Measurements from ENCODE around the gene KCTD17.

Gene KCTD17

DNA sequence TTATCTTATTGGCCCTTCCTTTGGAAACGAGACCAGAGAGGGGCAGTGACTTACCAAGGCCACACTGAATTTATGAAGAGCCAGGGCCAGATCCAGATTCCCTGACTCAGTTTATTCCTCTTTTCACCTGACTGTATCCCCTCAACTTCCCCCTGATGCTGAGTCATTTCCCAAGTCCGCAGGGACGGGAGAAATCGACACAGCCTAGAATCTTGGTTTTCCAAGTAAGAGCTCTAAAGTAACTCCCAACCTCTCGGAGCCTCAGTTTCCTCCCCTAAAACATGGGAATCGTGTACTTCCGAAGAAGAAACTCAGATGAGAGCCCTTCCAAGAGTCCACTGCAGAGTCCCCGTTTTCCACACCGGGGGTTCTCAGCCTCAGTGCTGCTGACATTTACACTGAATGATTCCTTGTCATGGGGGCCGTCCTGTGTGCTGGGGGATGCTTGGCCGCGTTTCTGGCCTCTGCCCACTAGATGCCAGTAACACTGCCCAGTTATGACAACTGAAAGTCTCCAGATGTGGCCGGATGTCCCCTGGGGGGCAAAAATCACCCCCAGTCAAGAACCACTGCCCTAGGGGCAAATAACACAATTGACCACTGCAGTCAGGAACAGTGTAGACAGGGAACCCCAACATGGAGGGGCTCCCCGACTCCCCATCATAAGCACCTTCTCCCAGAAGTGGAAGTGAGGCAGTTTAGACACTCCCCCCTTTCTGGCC lies 20.8 kb upstream of the KCTD17 start:
- H3K4me1 ChIP-seq (ENCODE audit: control insufficient read depth, insufficient read depth, low read length) = peaks cover 29% of the 10 kb centered on the region
- no peaks in the 10 kb centered on the region for H3K9me3 ChIP-seq (ENCODE audit: control insufficient read depth, insufficient read depth, low read depth, low read length)
- H3K27ac ChIP-seq (ENCODE audit: low read depth, low read length) = no peak overlapping the region
- H3K4me3 ChIP-seq (ENCODE audit: low read depth, low read length) = no peak overlapping the region
- H3K36me3 ChIP-seq (ENCODE audit: control insufficient read depth, insufficient read depth, low read length) = peaks cover 38% of the 10 kb centered on the region
- H3K9ac ChIP-seq (ENCODE audit: low read length) = no peak overlapping the region
- H3K27me3 ChIP-seq (ENCODE audit: control insufficient read depth, insufficient read depth, low read length) = no peaks in the 10 kb centered on the region

DNA sequence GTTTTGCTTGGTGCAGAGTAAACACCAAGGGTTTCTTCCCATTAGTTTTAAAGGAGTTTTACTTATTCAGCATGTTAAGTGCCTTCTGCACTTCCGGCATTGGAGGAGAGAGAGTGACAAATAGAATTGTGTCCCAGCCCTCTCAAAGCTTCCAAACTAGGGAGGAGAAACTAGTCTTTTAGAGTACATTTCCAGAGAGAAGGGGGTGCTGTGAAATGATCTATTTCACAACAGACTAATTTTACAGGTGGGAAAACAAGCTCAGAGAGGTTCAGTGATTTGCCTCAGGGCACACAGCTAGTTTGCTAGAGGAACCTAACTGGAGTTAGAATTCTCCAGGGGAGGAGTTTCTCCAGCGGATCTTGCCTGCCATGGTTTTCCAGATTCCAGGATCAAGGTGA lies 19.4 kb upstream of the KCTD17 start:
- Histone ChIP-seq H3K27me3 (ENCODE audit: control insufficient read depth, insufficient read depth, low read length) (no peaks in the 10 kb centered on the region), H3K4me1 (ENCODE audit: control insufficient read depth, insufficient read depth, low read length) (peaks cover 29% of the 10 kb centered on the region), H3K36me3 (ENCODE audit: control insufficient read depth, insufficient read depth, low read length) (peaks cover 25% of the 10 kb centered on the region), H3K9me3 (ENCODE audit: control insufficient read depth, insufficient read depth, low read depth, low read length) (no peaks in the 10 kb centered on the region), H3K4me3 (ENCODE audit: low read depth, low read length) (no peak overlapping the region), H3K27ac (ENCODE audit: low read depth, low read length) (no peak overlapping the region), H3K9ac (ENCODE audit: low read length) (no peak overlapping the region)

- H3K4me3 ChIP-seq (ENCODE audit: low read depth, low read length) = no peak overlapping the region
- peaks cover 29% of the 10 kb centered on the region for H3K4me1 ChIP-seq (ENCODE audit: control insufficient read depth, insufficient read depth, low read length)
- H3K36me3 ChIP-seq (ENCODE audit: control insufficient read depth, insufficient read depth, low read length) = peaks cover 18% of the 10 kb centered on the region
- H3K27me3 ChIP-seq (ENCODE audit: control insufficient read depth, insufficient read depth, low read length) = no peaks in the 10 kb centered on the region
- H3K9me3 ChIP-seq (ENCODE audit: control insufficient read depth, insufficient read depth, low read depth, low read length) = no peaks in the 10 kb centered on the region
- H3K9ac ChIP-seq (ENCODE audit: low read length) = no peak overlapping the region
- no peak overlapping the region; the same call in 1 of the 2 replicates for H3K27ac ChIP-seq (ENCODE audit: low read depth, low read length)
Measured at GRCh38 chr22:37032535-37033460, 18.7 kb upstream of the KCTD17 start.

GRCh38 chr22:37033605-37034430 lies 17.7 kb upstream of the KCTD17 start:
- no peak overlapping the region for H3K27ac ChIP-seq (ENCODE audit: low read depth, low read length)
- peaks cover 29% of the 10 kb centered on the region for H3K4me1 ChIP-seq (ENCODE audit: control insufficient read depth, insufficient read depth, low read length)
- H3K27me3 ChIP-seq (ENCODE audit: control insufficient read depth, insufficient read depth, low read length) = no peaks in the 10 kb centered on the region
- no peak overlapping the region for H3K4me3 ChIP-seq (ENCODE audit: low read depth, low read length)
- no peak overlapping the region for H3K9ac ChIP-seq (ENCODE audit: low read length)
- no peaks in the 10 kb centered on the region for H3K9me3 ChIP-seq (ENCODE audit: control insufficient read depth, insufficient read depth, low read depth, low read length)
- peaks cover 12% of the 10 kb centered on the region for H3K36me3 ChIP-seq (ENCODE audit: control insufficient read depth, insufficient read depth, low read length)

GRCh38 chr22:37036655-37037377 lies 14.7 kb upstream of the KCTD17 start:
- H3K4me1 ChIP-seq (ENCODE audit: control insufficient read depth, insufficient read depth, low read length) = peaks cover 27% of the 10 kb centered on the region
- no peaks in the 10 kb centered on the region for H3K36me3 ChIP-seq (ENCODE audit: control insufficient read depth, insufficient read depth, low read length)
- no peaks in the 10 kb centered on the region for H3K27me3 ChIP-seq (ENCODE audit: control insufficient read depth, insufficient read depth, low read length)
- no peak overlapping the region for H3K9ac ChIP-seq (ENCODE audit: low read length)
- H3K27ac ChIP-seq (ENCODE audit: low read depth, low read length) = no peak overlapping the region
- no peak overlapping the region for H3K4me3 ChIP-seq (ENCODE audit: low read depth, low read length)
- no peaks in the 10 kb centered on the region for H3K9me3 ChIP-seq (ENCODE audit: control insufficient read depth, insufficient read depth, low read depth, low read length)

- Histone ChIP-seq H3K27me3 (ENCODE audit: control insufficient read depth, insufficient read depth, low read length) (no peaks in the 10 kb centered on the region), H3K4me1 (ENCODE audit: control insufficient read depth, insufficient read depth, low read length) (peaks cover 20% of the 10 kb centered on the region), H3K4me3 (ENCODE audit: low read depth, low read length) (no peak overlapping the region), H3K36me3 (ENCODE audit: control insufficient read depth, insufficient read depth, low read length) (no peaks in the 10 kb centered on the region), H3K27ac (ENCODE audit: low read depth, low read length) (no peak overlapping the region), H3K9me3 (ENCODE audit: control insufficient read depth, insufficient read depth, low read depth, low read length) (no peaks in the 10 kb centered on the region), H3K9ac (ENCODE audit: low read length) (no peak overlapping the region)
Measured at GRCh38 chr22:37037669-37038068, 13.9 kb upstream of the KCTD17 start.

GRCh38 chr22:37039466-37039865 lies 12.1 kb upstream of the KCTD17 start:
- Histone ChIP-seq H3K4me1 (ENCODE audit: control insufficient read depth, insufficient read depth, low read length) (peaks cover 17% of the 10 kb centered on the region), H3K9ac (ENCODE audit: low read length) (no peak overlapping the region), H3K36me3 (ENCODE audit: control insufficient read depth, insufficient read depth, low read length) (no peaks in the 10 kb centered on the region), H3K9me3 (ENCODE audit: control insufficient read depth, insufficient read depth, low read depth, low read length) (no peaks in the 10 kb centered on the region), H3K27me3 (ENCODE audit: control insufficient read depth, insufficient read depth, low read length) (no peaks in the 10 kb centered on the region), H3K27ac (ENCODE audit: low read depth, low read length) (no peak overlapping the region), H3K4me3 (ENCODE audit: low read depth, low read length) (no peak overlapping the region)

GRCh38 chr22:37043209-37043827 lies 8.2 kb upstream of the KCTD17 start:
- no peak overlapping the region for H3K27ac ChIP-seq (ENCODE audit: low read depth, low read length)
- H3K4me3 ChIP-seq (ENCODE audit: low read depth, low read length) = no peak overlapping the region
- no peak overlapping the region for H3K9ac ChIP-seq (ENCODE audit: low read length)
- H3K27me3 ChIP-seq (ENCODE audit: control insufficient read depth, insufficient read depth, low read length) = no peaks in the 10 kb centered on the region; the same call in 1 of the 2 replicates
- peaks cover 17% of the 10 kb centered on the region for H3K4me1 ChIP-seq (ENCODE audit: control insufficient read depth, insufficient read depth, low read length)
- H3K9me3 ChIP-seq (ENCODE audit: control insufficient read depth, insufficient read depth, low read depth, low read length) = no peaks in the 10 kb centered on the region
- H3K36me3 ChIP-seq (ENCODE audit: control insufficient read depth, insufficient read depth, low read length) = no peaks in the 10 kb centered on the region

DNA sequence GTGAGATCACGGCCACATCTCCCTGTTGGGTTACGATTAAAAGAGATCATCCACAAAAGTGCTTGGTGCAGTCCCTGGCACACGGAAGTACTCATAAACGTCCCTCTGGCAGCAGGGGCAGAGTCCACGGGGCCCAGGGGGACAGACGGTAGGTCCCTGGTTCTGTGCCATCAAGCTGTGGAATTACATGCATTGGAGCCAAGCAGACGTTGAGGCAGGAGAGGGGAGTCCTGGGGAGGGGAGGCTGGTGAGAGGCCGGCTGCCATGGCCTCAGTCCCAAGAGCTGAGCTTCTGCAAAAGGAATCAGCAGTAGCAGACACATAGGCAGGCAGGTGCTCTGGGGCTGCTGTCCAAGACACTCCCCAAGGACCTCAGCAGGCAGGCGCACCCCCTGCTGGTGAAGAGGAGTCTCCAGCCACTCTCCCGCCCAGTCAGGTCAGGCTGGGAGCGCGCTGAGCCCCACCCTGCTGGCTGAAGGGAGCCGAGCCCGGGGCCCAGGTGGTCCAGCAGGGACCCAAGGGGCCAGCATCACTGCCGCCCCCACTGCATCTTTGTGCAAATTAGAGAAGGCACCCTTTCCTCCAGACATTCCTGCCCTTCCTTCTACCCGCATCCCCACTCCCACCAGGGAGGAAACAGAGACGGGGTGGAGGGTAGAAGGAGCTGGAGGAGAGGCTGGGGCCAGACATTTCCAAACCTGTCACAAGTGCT lies 7.6 kb upstream of the KCTD17 start:
- peaks cover 17% of the 10 kb centered on the region for H3K4me1 ChIP-seq (ENCODE audit: control insufficient read depth, insufficient read depth, low read length)
- H3K27ac ChIP-seq (ENCODE audit: low read depth, low read length) = no peak overlapping the region

More for the DNA sequence above, 7.6 kb upstream of the KCTD17 start:
- H3K9ac ChIP-seq (ENCODE audit: low read length) = no peak overlapping the region
- no peaks in the 10 kb centered on the region for H3K9me3 ChIP-seq (ENCODE audit: control insufficient read depth, insufficient read depth, low read depth, low read length)
- no peaks in the 10 kb centered on the region; the same call in 1 of the 2 replicates for H3K27me3 ChIP-seq (ENCODE audit: control insufficient read depth, insufficient read depth, low read length)
- H3K36me3 ChIP-seq (ENCODE audit: control insufficient read depth, insufficient read depth, low read length) = no peaks in the 10 kb centered on the region
- H3K4me3 ChIP-seq (ENCODE audit: low read depth, low read length) = no peak overlapping the region
